HepG2 (cell line): ENCODE results near the gene PRMT5. TPM values are rescaled to one million over a fixed set of nuclear protein-coding genes. Genes with fewer than 3 reads are reported as not detected.

ENCODE experiments used
- BRD4 ChIP-seq: sonication (generic); formaldehyde crosslinking; IDR thresholded peaks from 2 replicates; pipeline ENCODE4 v1.4.0; 2020; ENCODE audit warnings: missing genetic modification reagents
- CBX2 ChIP-seq, 2 experiments: fragments of 200-600 bp in 1 of 2; sonication (generic); formaldehyde crosslinking in 1 of 2; IDR thresholded peaks; 2 replicates each; pipeline versions ENCODE4 v1.7.0 to v1.8.1; 2018 to 2022; ENCODE audit warnings: low read depth in 2 of 2, low read length in 1 of 2, mild to moderate bottlenecking in 1 of 2, missing genetic modification reagents in 1 of 2
- FOXA3 ChIP-seq: IDR thresholded peaks from 2 replicates; pipeline ENCODE4 v1.6.1; 2016; ENCODE audit warnings: missing genetic modification reagents, missing compliant biosample characterization
- NCOA1 ChIP-seq: sonication (generic); formaldehyde crosslinking; IDR thresholded peaks from 2 replicates; pipeline ENCODE4 v1.9.0; 2021; ENCODE audit warnings: missing genetic modification reagents
- PITX1 ChIP-seq: sonication (generic); formaldehyde crosslinking; IDR thresholded peaks from 2 replicates; pipeline ENCODE4 v1.5.1; 2020; ENCODE audit warnings: mild to moderate bottlenecking, missing genetic modification reagents
- SATB2 ChIP-seq: sonication (generic); formaldehyde crosslinking; IDR thresholded peaks from 2 replicates; pipeline ENCODE4 v1.5.0; 2020; ENCODE audit warnings: missing genetic modification reagents
- TARDBP ChIP-seq: sonication (generic); formaldehyde crosslinking; IDR thresholded peaks from 2 replicates; pipeline ENCODE4 v1.8.0; 2022; ENCODE audit warnings: mild to moderate bottlenecking, missing genetic modification reagents
- ZNF772 ChIP-seq: sonication (generic); formaldehyde crosslinking; IDR thresholded peaks from 2 replicates; pipeline ENCODE4 v1.5.0; 2020; ENCODE audit warnings: mild to moderate bottlenecking, missing genetic modification reagents
- ZNF775 ChIP-seq: sonication (generic); formaldehyde crosslinking; IDR thresholded peaks from 2 replicates; pipeline ENCODE4 v1.4.0; 2020; ENCODE audit warnings: missing genetic modification reagents, mild to moderate bottlenecking, moderate library complexity, borderline replicate concordance
- ZNF790 ChIP-seq: sonication (generic); formaldehyde crosslinking; IDR thresholded peaks from 2 replicates; pipeline ENCODE4 v1.8.0; 2022; ENCODE audit warnings: missing genetic modification reagents, mild to moderate bottlenecking, borderline replicate concordance
- polyA plus RNA-seq, 8 experiments: library from polyadenylated mRNA; depleted of rRNA in 3 of 8; stranded (reverse) in 7 of 8; unstranded in 1 of 8; fragments of >200 nt; fragmentation: Illumina TruSeq in 4 of 8; extraction: Trizol in 4 of 8; gene quantifications; 2 replicates each; pipeline versions ENCODE4 v1.2.1 to v1.2.3, GENCODE V29; 2011 to 2016; ENCODE audit warnings: low read depth in 4 of 8, missing spikeins in 1 of 8, mixed read lengths in 1 of 8; ENCODE audit not compliant: insufficient read depth in 1 of 8
- total RNA-seq, 5 experiments: library from RNA; depleted of rRNA; stranded (reverse); fragments of >200 nt; fragmentation: Illumina TruSeq; extraction: Trizol; gene quantifications; 2 replicates each; pipeline ENCODE4 v1.2.3, GENCODE V29; 2016; ENCODE audit warnings: low read depth in 1 of 5
- TF ChIP-seq, protein P1 (sequence below): sonication (generic); formaldehyde crosslinking; IDR thresholded peaks from 2 replicates; pipeline ENCODE4 v1.5.0; 2020; ENCODE audit warnings: mild to moderate bottlenecking, missing genetic modification reagents, borderline replicate concordance
- TF ChIP-seq, protein P2 (sequence below): sonication (generic); formaldehyde crosslinking; conservative IDR thresholded peaks from 2 replicates; pipeline ENCODE4 v1.4.0; 2020; ENCODE audit warnings: missing genetic modification reagents
- TF ChIP-seq, protein P3 (sequence below): sonication (generic); formaldehyde crosslinking; IDR thresholded peaks from 2 replicates; pipeline ENCODE4 v1.4.0; 2020; ENCODE audit warnings: missing genetic modification reagents
- TF ChIP-seq, protein P4 (sequence below): IDR thresholded peaks from 2 replicates; pipeline ENCODE4 v1.6.1; 2012; ENCODE audit warnings: inconsistent platforms

Gene PRMT5
- total and polyA plus RNA-seq, 2 of the 13 experiments (the other 11 are each of a cell fraction or from before 2014, with no cell fraction given) = 210 to 354 TPM

DNA sequence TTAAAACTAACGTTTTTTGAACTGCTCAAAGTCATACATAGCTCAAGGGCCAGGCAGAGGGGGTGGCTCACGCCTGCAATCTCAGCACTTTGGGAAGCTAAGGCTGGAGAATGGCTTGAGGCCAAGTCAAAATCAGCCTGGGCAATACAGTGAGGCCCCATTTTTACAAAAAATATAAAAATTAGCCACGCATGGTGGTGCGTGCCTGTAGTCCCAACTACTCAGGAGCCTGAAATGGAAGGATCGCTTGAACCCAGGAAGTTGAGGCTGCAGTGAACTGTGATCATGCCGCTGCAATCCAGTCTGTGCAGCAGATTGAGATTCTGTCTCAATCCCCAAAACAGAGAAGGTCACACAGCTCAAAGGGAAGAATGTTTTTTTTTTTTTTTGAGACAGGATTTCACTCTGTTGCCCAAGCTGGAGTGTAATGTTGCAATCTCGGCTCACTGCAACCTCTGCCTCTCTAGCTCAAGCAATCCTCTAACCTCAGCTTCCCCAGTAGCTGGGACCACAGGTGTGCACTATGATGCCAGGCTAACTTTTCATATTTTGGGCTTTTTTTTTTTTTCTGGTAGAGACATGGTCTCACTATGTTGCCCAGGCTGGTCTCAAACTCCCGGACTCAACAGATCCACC is 13.2 kb downstream of the PRMT5 start (continued):
- TF ChIP-seq, protein P1, sequence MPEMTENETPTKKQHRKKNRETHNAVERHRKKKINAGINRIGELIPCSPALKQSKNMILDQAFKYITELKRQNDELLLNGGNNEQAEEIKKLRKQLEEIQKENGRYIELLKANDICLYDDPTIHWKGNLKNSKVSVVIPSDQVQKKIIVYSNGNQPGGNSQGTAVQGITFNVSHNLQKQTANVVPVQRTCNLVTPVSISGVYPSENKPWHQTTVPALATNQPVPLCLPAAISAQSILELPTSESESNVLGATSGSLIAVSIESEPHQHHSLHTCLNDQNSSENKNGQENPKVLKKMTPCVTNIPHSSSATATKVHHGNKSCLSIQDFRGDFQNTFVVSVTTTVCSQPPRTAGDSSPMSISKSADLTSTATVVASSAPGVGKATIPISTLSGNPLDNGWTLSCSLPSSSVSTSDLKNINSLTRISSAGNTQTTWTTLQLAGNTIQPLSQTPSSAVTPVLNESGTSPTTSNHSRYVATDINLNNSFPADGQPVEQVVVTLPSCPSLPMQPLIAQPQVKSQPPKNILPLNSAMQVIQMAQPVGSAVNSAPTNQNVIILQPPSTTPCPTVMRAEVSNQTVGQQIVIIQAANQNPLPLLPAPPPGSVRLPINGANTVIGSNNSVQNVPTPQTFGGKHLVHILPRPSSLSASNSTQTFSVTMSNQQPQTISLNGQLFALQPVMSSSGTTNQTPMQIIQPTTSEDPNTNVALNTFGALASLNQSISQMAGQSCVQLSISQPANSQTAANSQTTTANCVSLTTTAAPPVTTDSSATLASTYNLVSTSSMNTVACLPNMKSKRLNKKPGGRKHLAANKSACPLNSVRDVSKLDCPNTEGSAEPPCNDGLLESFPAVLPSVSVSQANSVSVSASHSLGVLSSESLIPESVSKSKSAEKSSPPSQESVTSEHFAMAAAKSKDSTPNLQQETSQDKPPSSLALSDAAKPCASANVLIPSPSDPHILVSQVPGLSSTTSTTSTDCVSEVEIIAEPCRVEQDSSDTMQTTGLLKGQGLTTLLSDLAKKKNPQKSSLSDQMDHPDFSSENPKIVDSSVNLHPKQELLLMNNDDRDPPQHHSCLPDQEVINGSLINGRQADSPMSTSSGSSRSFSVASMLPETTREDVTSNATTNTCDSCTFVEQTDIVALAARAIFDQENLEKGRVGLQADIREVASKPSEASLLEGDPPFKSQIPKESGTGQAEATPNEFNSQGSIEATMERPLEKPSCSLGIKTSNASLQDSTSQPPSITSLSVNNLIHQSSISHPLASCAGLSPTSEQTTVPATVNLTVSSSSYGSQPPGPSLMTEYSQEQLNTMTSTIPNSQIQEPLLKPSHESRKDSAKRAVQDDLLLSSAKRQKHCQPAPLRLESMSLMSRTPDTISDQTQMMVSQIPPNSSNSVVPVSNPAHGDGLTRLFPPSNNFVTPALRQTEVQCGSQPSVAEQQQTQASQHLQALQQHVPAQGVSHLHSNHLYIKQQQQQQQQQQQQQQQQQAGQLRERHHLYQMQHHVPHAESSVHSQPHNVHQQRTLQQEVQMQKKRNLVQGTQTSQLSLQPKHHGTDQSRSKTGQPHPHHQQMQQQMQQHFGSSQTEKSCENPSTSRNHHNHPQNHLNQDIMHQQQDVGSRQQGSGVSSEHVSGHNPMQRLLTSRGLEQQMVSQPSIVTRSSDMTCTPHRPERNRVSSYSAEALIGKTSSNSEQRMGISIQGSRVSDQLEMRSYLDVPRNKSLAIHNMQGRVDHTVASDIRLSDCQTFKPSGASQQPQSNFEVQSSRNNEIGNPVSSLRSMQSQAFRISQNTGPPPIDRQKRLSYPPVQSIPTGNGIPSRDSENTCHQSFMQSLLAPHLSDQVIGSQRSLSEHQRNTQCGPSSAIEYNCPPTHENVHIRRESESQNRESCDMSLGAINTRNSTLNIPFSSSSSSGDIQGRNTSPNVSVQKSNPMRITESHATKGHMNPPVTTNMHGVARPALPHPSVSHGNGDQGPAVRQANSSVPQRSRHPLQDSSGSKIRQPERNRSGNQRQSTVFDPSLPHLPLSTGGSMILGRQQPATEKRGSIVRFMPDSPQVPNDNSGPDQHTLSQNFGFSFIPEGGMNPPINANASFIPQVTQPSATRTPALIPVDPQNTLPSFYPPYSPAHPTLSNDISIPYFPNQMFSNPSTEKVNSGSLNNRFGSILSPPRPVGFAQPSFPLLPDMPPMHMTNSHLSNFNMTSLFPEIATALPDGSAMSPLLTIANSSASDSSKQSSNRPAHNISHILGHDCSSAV (CRISPR knock-in tag) = no peak
- TF ChIP-seq ZNF772 (CRISPR knock-in tag) = peak; percentile 19; the same call in 1 of the 2 replicates
- TF ChIP-seq, protein P2, sequence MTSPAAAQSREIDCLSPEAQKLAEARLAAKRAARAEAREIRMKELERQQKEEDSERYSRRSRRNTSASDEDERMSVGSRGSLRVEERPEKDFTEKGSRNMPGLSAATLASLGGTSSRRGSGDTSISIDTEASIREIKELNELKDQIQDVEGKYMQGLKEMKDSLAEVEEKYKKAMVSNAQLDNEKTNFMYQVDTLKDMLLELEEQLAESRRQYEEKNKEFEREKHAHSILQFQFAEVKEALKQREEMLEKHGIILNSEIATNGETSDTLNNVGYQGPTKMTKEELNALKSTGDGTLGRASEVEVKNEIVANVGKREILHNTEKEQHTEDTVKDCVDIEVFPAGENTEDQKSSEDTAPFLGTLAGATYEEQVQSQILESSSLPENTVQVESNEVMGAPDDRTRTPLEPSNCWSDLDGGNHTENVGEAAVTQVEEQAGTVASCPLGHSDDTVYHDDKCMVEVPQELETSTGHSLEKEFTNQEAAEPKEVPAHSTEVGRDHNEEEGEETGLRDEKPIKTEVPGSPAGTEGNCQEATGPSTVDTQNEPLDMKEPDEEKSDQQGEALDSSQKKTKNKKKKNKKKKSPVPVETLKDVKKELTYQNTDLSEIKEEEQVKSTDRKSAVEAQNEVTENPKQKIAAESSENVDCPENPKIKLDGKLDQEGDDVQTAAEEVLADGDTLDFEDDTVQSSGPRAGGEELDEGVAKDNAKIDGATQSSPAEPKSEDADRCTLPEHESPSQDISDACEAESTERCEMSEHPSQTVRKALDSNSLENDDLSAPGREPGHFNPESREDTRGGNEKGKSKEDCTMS (CRISPR knock-in tag) = no peak
- TF ChIP-seq SATB2 (CRISPR knock-in tag) = no peak
- TF ChIP-seq, protein P3, sequence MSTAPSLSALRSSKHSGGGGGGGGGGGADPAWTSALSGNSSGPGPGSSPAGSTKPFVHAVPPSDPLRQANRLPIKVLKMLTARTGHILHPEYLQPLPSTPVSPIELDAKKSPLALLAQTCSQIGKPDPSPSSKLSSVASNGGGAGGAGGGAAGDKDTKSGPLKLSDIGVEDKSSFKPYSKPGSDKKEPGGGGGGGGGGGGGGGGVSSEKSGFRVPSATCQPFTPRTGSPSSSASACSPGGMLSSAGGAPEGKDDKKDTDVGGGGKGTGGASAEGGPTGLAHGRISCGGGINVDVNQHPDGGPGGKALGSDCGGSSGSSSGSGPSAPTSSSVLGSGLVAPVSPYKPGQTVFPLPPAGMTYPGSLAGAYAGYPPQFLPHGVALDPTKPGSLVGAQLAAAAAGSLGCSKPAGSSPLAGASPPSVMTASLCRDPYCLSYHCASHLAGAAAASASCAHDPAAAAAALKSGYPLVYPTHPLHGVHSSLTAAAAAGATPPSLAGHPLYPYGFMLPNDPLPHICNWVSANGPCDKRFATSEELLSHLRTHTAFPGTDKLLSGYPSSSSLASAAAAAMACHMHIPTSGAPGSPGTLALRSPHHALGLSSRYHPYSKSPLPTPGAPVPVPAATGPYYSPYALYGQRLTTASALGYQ (CRISPR knock-in tag) = no peak
- TF ChIP-seq PITX1 = no peak
- 0 out of 2 replicates have a peak, but pooled peaks have one; percentile 69 for TF ChIP-seq NCOA1 (CRISPR knock-in tag)
- TF ChIP-seq CBX2 (IDR thresholded peaks at IDR 0.05; ENCODE audit: low read depth, low read length) = no peak
- TF ChIP-seq CBX2 (CRISPR knock-in tag; IDR thresholded peaks at IDR 0.05; ENCODE audit: low read depth) = no peak
- no peak for TF ChIP-seq ZNF790 (CRISPR knock-in tag)
- TF ChIP-seq, protein P4, sequence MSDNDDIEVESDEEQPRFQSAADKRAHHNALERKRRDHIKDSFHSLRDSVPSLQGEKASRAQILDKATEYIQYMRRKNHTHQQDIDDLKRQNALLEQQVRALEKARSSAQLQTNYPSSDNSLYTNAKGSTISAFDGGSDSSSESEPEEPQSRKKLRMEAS = no peak; the same call in 1 of the 2 replicates
- no peak for TF ChIP-seq ZNF775 (CRISPR knock-in tag)
- peak; percentile 58; the same call in 1 of the 2 replicates for TF ChIP-seq TARDBP (CRISPR knock-in tag)
- peak; percentile 47; the same call in 1 of the 2 replicates for TF ChIP-seq FOXA3 (CRISPR knock-in tag)
- TF ChIP-seq BRD4 = no peak
